Measurements from ENCODE around the gene KRT3. TPM values are rescaled to one million over a fixed set of nuclear protein-coding genes. Genes with fewer than 3 reads are reported as not detected.

The KRT3 gene
- total RNA-seq, 1 experiment from 2014 or later, result not detected

- CTCF ChIA-PET, result no interaction called here
These were observed 29.4 kb downstream of the KRT3 start for GRCh38 chr12:52766351-52767019.

GRCh38 chr12:52765702-52766101 lies 30.2 kb downstream of the KRT3 start:
- Histone ChIP-seq H3K4me1 (ENCODE audit: insufficient read depth, low read length, poor library complexity, severe bottlenecking) (no peaks in the 10 kb centered on the region), H3K9me3 (ENCODE audit: low read depth, low read length, poor library complexity, severe bottlenecking) (peaks cover under 1% of the 10 kb centered on the region), H3K4me3 (ENCODE audit: low read depth, low read length, poor library complexity, severe bottlenecking) (no peak overlapping the region), H3K36me3 (ENCODE audit: insufficient read depth, low read length, poor library complexity, severe bottlenecking) (no peaks in the 10 kb centered on the region), H3K27me3 (replicated peaks; ENCODE audit: insufficient read depth, low read depth, low read length, poor library complexity) (no peaks in the 10 kb centered on the region), H3K27ac (ENCODE audit: low read depth, low read length, poor library complexity, severe bottlenecking) (no peak overlapping the region)
- CTCF ChIA-PET, result no interaction called here
- POLR2A ChIA-PET (ENCODE audit: low non-redundant PET), result no interaction called here
- TF ChIP-seq CTCF (conservative IDR thresholded peaks at IDR 0.05; ENCODE audit: low read depth, low read length), result no peak
- TF ChIP-seq EZH2 (IDR thresholded peaks at IDR 0.05; ENCODE audit: borderline replicate concordance, low read depth, low read length, poor library complexity, severe bottlenecking), result no peak
- intact Hi-C loops (cut with micrococcal nuclease; ENCODE audit: unreplicated experiment), result no loop called here
- no TSS peak for BruUV-seq (replicated peaks)
- DNase-seq (ENCODE audit: low spot score), result no peak

More at GRCh38 chr12:52766351-52767019, 29.4 kb downstream of the KRT3 start:
- Histone ChIP-seq H3K4me3 (ENCODE audit: low read depth, low read length, poor library complexity, severe bottlenecking) (no peak overlapping the region), H3K27me3 (replicated peaks; ENCODE audit: insufficient read depth, low read depth, low read length, poor library complexity) (no peaks in the 10 kb centered on the region), H3K9me3 (ENCODE audit: low read depth, low read length, poor library complexity, severe bottlenecking) (no peaks in the 10 kb centered on the region), H3K27ac (ENCODE audit: low read depth, low read length, poor library complexity, severe bottlenecking) (no peak overlapping the region), H3K4me1 (ENCODE audit: insufficient read depth, low read length, poor library complexity, severe bottlenecking) (no peaks in the 10 kb centered on the region), H3K36me3 (ENCODE audit: insufficient read depth, low read length, poor library complexity, severe bottlenecking) (no peaks in the 10 kb centered on the region)
- intact Hi-C loops (cut with micrococcal nuclease; ENCODE audit: unreplicated experiment), result no loop called here
- POLR2A ChIA-PET (ENCODE audit: low non-redundant PET), result no interaction called here
- TF ChIP-seq EZH2 (IDR thresholded peaks at IDR 0.05; ENCODE audit: borderline replicate concordance, low read depth, low read length, poor library complexity, severe bottlenecking) (no peak), CTCF (conservative IDR thresholded peaks at IDR 0.05; ENCODE audit: low read depth, low read length) (no peak)
- no peak for DNase-seq (ENCODE audit: low spot score)
- no TSS peak for BruUV-seq (replicated peaks)

- Histone ChIP-seq H3K9me3 (ENCODE audit: low read depth, low read length, poor library complexity, severe bottlenecking) (peaks cover 7% of the 10 kb centered on the region), H3K27ac (ENCODE audit: low read depth, low read length, poor library complexity, severe bottlenecking) (no peak overlapping the region), H3K27me3 (replicated peaks; ENCODE audit: insufficient read depth, low read depth, low read length, poor library complexity) (no peaks in the 10 kb centered on the region), H3K4me1 (ENCODE audit: insufficient read depth, low read length, poor library complexity, severe bottlenecking) (no peaks in the 10 kb centered on the region), H3K36me3 (ENCODE audit: insufficient read depth, low read length, poor library complexity, severe bottlenecking) (no peaks in the 10 kb centered on the region), H3K4me3 (ENCODE audit: low read depth, low read length, poor library complexity, severe bottlenecking) (no peak overlapping the region)
- intact Hi-C loops (cut with micrococcal nuclease; ENCODE audit: unreplicated experiment), result no loop called here
- POLR2A ChIA-PET (ENCODE audit: low non-redundant PET), result no interaction called here
- no peak for TF ChIP-seq CTCF (conservative IDR thresholded peaks at IDR 0.05; ENCODE audit: low read depth, low read length)
- TF ChIP-seq EZH2 (IDR thresholded peaks at IDR 0.05; ENCODE audit: borderline replicate concordance, low read depth, low read length, poor library complexity, severe bottlenecking), result no peak
- BruUV-seq (replicated peaks), result no TSS peak
- no peak for DNase-seq (ENCODE audit: low spot score)
- CTCF ChIA-PET, result no interaction called here
These were observed 31.9 kb downstream of the KRT3 start for GRCh38 chr12:52763991-52764390.
